ENCODE results near the gene PLBD2. TPM values are rescaled to one million over a fixed set of nuclear protein-coding genes. Genes with fewer than 3 reads are reported as not detected.
A peak's percentile ranks its signal among the peaks of the same experiment; 100 is the strongest.
"Not testable (repeated sequence)": the region's sequence is repeated elsewhere in the genome, so short reads cannot be mapped to it uniquely, and the experiment has no call there.

Gene PLBD2
- total RNA-seq, 3 donors from 2014 or later, result 15.4 to 59.8 (median 26.9) TPM

- no peak overlapping the region for H3K4me3 ChIP-seq
- TF ChIP-seq POLR2AphosphoS5 (IDR thresholded peaks at IDR 0.05) (no peak), POLR2A (IDR thresholded peaks at IDR 0.05) (no peak), CTCF (IDR thresholded peaks at IDR 0.05) (no peak)
- H3K4me1 ChIP-seq, result no peaks in the 10 kb centered on the region
- no peaks in the 10 kb centered on the region for H3K27me3 ChIP-seq
- intact Hi-C loops (cut with DNase I; ENCODE audit: low total_unique reads), result no loop called here
- no peak overlapping the region for H3K27ac ChIP-seq
- H3K36me3 ChIP-seq, result no peaks in the 10 kb centered on the region
- no peak for DNase-seq (ENCODE audit: low spot score in 2 of 2)
- H3K9me3 ChIP-seq, result no peaks in the 10 kb centered on the region
Observed at GRCh38 chr12:113348849-113349536, 9.4 kb upstream of the PLBD2 start.

GRCh38 chr12:113351089-113351488 lies 7.3 kb upstream of the PLBD2 start:
- intact Hi-C loops (cut with DNase I; ENCODE audit: low total_unique reads), result loop anchor here (10.0 kb wide), 1 partner anchor 166 kb away; the partner anchor contains the start of genes DDX54 and RITA1
- H3K4me3 ChIP-seq, result no peak overlapping the region
- no peaks in the 10 kb centered on the region for H3K9me3 ChIP-seq
- H3K27ac ChIP-seq, result no peak overlapping the region
- H3K36me3 ChIP-seq, result no peaks in the 10 kb centered on the region
- no peaks in the 10 kb centered on the region for H3K27me3 ChIP-seq
- TF ChIP-seq CTCF (IDR thresholded peaks at IDR 0.05) (no peak), POLR2AphosphoS5 (IDR thresholded peaks at IDR 0.05) (no peak), POLR2A (IDR thresholded peaks at IDR 0.05) (no peak)
- no peaks in the 10 kb centered on the region for H3K4me1 ChIP-seq
- DNase-seq (ENCODE audit: low spot score in 2 of 2), result no peak

- DNase-seq (ENCODE audit: low spot score in 2 of 2); H3K27ac ChIP-seq; H3K4me1 ChIP-seq; H3K9me3 ChIP-seq; H3K4me3 ChIP-seq; H3K36me3 ChIP-seq; H3K27me3 ChIP-seq: not testable (repeated sequence)
- intact Hi-C loops (cut with DNase I; ENCODE audit: low total_unique reads), result loop anchor here (10.0 kb wide), 1 partner anchor 169 kb away; the partner anchor contains the start of genes DDX54 and RITA1
Observed at GRCh38 chr12:113354192-113354591, 4.2 kb upstream of the PLBD2 start.

- Histone ChIP-seq H3K9me3 (no peaks in the 10 kb centered on the region), H3K4me3 (peak overlapping the region; percentile 81 to 87 (median 85)), H3K27ac (peak overlapping the region; percentile 87 to 93), H3K4me1 (no peaks in the 10 kb centered on the region), H3K27me3 (no peaks in the 10 kb centered on the region), H3K36me3 (no peaks in the 10 kb centered on the region)
- intact Hi-C loops (cut with DNase I; ENCODE audit: low total_unique reads), result loop anchor here (10.0 kb wide), 1 partner anchor 175 kb away; the partner anchor contains the start of genes DDX54 and RITA1
- no peak for DNase-seq (ENCODE audit: low spot score in 2 of 2)
- TF ChIP-seq POLR2A (IDR thresholded peaks at IDR 0.05), result no peak
- TF ChIP-seq POLR2AphosphoS5 (IDR thresholded peaks at IDR 0.05), result no peak
- no peak for TF ChIP-seq CTCF (IDR thresholded peaks at IDR 0.05)
Observed at GRCh38 chr12:113359133-113359938, 949 bp downstream of the PLBD2 start.

- no peaks in the 10 kb centered on the region for H3K9me3 ChIP-seq
- H3K4me1 ChIP-seq, result no peaks in the 10 kb centered on the region
- H3K36me3 ChIP-seq, result no peaks in the 10 kb centered on the region
- H3K27ac ChIP-seq, result peak overlapping the region; percentile 87 to 93
- H3K4me3 ChIP-seq, result peak overlapping the region in 2 of 3 donors; percentile 81 to 85
- H3K27me3 ChIP-seq, result no peaks in the 10 kb centered on the region
- TF ChIP-seq POLR2A (IDR thresholded peaks at IDR 0.05) (no peak), POLR2AphosphoS5 (IDR thresholded peaks at IDR 0.05) (no peak), CTCF (IDR thresholded peaks at IDR 0.05) (no peak)
- intact Hi-C loops (cut with DNase I; ENCODE audit: low total_unique reads), result loop anchor here (10.0 kb wide), 1 partner anchor 175 kb away; the partner anchor contains the start of genes DDX54 and RITA1
- DNase-seq (ENCODE audit: low spot score in 2 of 2), result no peak
Observed at GRCh38 chr12:113359939-113360748, 1.8 kb downstream of the PLBD2 start.

Data from breast epithelium (tissue), 4 donors.